ENCODE results near the gene FAM20A. TPM values are rescaled to one million over a fixed set of nuclear protein-coding genes. Genes with fewer than 3 reads are reported as not detected.

Gene FAM20A
- total and polyA plus RNA-seq, 2 of the 8 experiments (the other 6 are each of a cell fraction or from before 2014, with no cell fraction given) = 3.6 to 11.9 TPM

DNA sequence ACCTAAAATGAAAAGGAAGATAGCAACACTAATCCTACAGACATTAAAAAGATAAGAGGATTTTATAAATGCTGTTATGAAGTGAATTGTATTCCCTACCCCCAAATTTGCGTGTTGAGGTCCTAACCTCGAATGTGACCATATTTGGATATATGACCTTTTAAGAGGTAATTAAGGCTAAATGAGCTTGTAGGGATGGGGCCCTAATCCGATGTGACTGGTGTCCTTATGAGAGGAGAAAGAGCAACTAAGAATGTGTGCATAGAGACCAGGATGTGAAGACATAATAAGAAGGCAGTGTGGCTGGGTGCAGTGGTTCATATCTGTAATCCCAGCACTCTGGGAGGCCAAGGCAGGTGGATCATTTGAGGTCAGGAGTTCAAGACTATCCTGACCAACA, 48.2 kb upstream of the FAM20A start:
- H3K4me2 ChIP-seq (ENCODE audit: insufficient read depth in 1 of 2, low read depth in 2 of 2, low read length in 2 of 2) = no peak overlapping the region
- no peak overlapping the region for H3K27ac ChIP-seq (ENCODE audit: low read depth, low read length)
- H2BK120ac ChIP-seq (replicated peaks; ENCODE audit: low read depth, low read length) = no peak overlapping the region
- no peaks in the 10 kb centered on the region for H3K9me3 ChIP-seq (ENCODE audit: insufficient read depth in 2 of 2, low read depth in 1 of 2, low read length in 1 of 2)
- H3K9ac ChIP-seq (replicated peaks in 1 of 4; ENCODE audit: extremely low read depth in 1 of 4, low read depth in 3 of 4, low read length in 3 of 4) = no peak overlapping the region
- no peak overlapping the region for H2BK20ac ChIP-seq (ENCODE audit: low read length)
- no peak overlapping the region for H3K56ac ChIP-seq (replicated peaks; ENCODE audit: insufficient read length, low read depth, low read length)
- 90% methylated on average over 3 of the region's 3 CpGs; no CpG with 5 or more reads in 1 of the 2 experiments for WGBS, 2 experiments (ENCODE audit: extremely low coverage in 1 of 2, insufficient coverage in 1 of 2, insufficient read length in 1 of 2, insufficient replicate concordance in 2 of 2, low coverage in 1 of 2, low lambda C conversion rate in 2 of 2, missing lambda C conversion rate in 1 of 2)
- no peaks in the 10 kb centered on the region for H3K27me3 ChIP-seq (replicated peaks in 1 of 4; ENCODE audit: control insufficient read depth in 3 of 4, extremely low read depth in 1 of 4, insufficient read depth in 3 of 4, low read length in 3 of 4)
- no peak overlapping the region for H2AK5ac ChIP-seq (ENCODE audit: low read depth, low read length)
- no peak overlapping the region for H3K4ac ChIP-seq (replicated peaks; ENCODE audit: insufficient read length, low read depth, low read length)
- H4K8ac ChIP-seq (ENCODE audit: extremely low read depth, insufficient read depth, low read length) = no peak overlapping the region
- no peak overlapping the region for H2BK12ac ChIP-seq (ENCODE audit: low read depth, low read length)
- no peaks in the 10 kb centered on the region for H3K36me3 ChIP-seq (ENCODE audit: control insufficient read depth in 2 of 4, insufficient read depth in 4 of 4, low read length in 3 of 4)
- H3K79me1 ChIP-seq (ENCODE audit: low read depth, low read length) = no peaks in the 10 kb centered on the region
- no peak overlapping the region for H3K18ac ChIP-seq (ENCODE audit: extremely low read depth, low read length)
- H4K20me1 ChIP-seq (replicated peaks in 1 of 2; ENCODE audit: control insufficient read depth in 1 of 2, insufficient read depth in 2 of 2, low read length in 2 of 2) = no peaks in the 10 kb centered on the region
- no peak overlapping the region for H3K4me3 ChIP-seq (ENCODE audit: extremely low read depth in 1 of 4, insufficient read depth in 2 of 4, low read depth in 3 of 4, low read length in 4 of 4)
- no peak for FAIRE-seq
- no peak overlapping the region for H2BK15ac ChIP-seq (ENCODE audit: low read length)
- no peaks in the 10 kb centered on the region for H3K79me2 ChIP-seq (ENCODE audit: control insufficient read depth in 1 of 2, insufficient read depth in 2 of 2, low read length in 2 of 2)
- CTCF ChIA-PET (ENCODE audit: partially characterized antibody) = interaction anchor here (0.7 to 1.3 kb wide), 2 partner anchors 11 to 35 kb away, joined by 3 to 4 read pairs; no protein-coding TSS in a partner anchor
- POLR2A ChIA-PET (ENCODE audit: partially characterized antibody) = no interaction called here
- H2AFZ ChIP-seq (ENCODE audit: low read length) = no peak overlapping the region
- no peaks in the 10 kb centered on the region for H3K4me1 ChIP-seq (replicated peaks in 1 of 4; ENCODE audit: control insufficient read depth in 3 of 4, insufficient read depth in 4 of 4, low read length in 3 of 4)
- H3K14ac ChIP-seq (ENCODE audit: insufficient read length) = no peak overlapping the region
- H4K5ac ChIP-seq (ENCODE audit: insufficient read length, low read depth, low read length) = no peak overlapping the region
- H4K91ac ChIP-seq (replicated peaks; ENCODE audit: insufficient read length, low read length) = no peak overlapping the region
- no peak overlapping the region for H2BK5ac ChIP-seq (ENCODE audit: low read depth, low read length)
- DNase-seq (ENCODE audit: low read depth in 1 of 2, low spot score in 2 of 2) = no peak
- H3K23me2 ChIP-seq (ENCODE audit: low read depth, low read length) = no peaks in the 10 kb centered on the region
- no peak overlapping the region for H3K23ac ChIP-seq (ENCODE audit: insufficient read length)
- TF ChIP-seq TBP (IDR thresholded peaks at IDR 0.05; ENCODE audit: low read depth, low read length) (no peak), KDM1A (IDR thresholded peaks at IDR 0.05; ENCODE audit: borderline replicate concordance, low read length) (no peak), CHD1 (IDR thresholded peaks at IDR 0.05; ENCODE audit: low read depth, low read length) (no peak), POLR2A (IDR thresholded peaks at IDR 0.05; ENCODE audit: control extremely low read depth in 1 of 2, low read depth in 2 of 2, low read length in 2 of 2) (no peak), HDAC6 (IDR thresholded peaks at IDR 0.05; ENCODE audit: low read depth, low read length) (no peak), TAF1 (IDR thresholded peaks at IDR 0.05; ENCODE audit: low read depth, low read length) (no peak), TAF7 (optimal IDR thresholded peaks at IDR 0.05; ENCODE audit: borderline replicate concordance, low read depth, low read length) (no peak), TEAD4 (IDR thresholded peaks at IDR 0.05; ENCODE audit: low read depth, low read length) (no peak), SP2 (IDR thresholded peaks at IDR 0.05; ENCODE audit: low read length) (no peak), SRF (IDR thresholded peaks at IDR 0.05; ENCODE audit: low read depth, low read length) (no peak), BACH1 (IDR thresholded peaks at IDR 0.05; ENCODE audit: low read length) (no peak), SAP30 (IDR thresholded peaks at IDR 0.05; ENCODE audit: insufficient read depth, insufficient replicate concordance, low read length) (no peak), RFX5 (IDR thresholded peaks at IDR 0.05; ENCODE audit: borderline replicate concordance, low read depth, low read length) (no peak)
- TF ChIP-seq, protein P1, sequence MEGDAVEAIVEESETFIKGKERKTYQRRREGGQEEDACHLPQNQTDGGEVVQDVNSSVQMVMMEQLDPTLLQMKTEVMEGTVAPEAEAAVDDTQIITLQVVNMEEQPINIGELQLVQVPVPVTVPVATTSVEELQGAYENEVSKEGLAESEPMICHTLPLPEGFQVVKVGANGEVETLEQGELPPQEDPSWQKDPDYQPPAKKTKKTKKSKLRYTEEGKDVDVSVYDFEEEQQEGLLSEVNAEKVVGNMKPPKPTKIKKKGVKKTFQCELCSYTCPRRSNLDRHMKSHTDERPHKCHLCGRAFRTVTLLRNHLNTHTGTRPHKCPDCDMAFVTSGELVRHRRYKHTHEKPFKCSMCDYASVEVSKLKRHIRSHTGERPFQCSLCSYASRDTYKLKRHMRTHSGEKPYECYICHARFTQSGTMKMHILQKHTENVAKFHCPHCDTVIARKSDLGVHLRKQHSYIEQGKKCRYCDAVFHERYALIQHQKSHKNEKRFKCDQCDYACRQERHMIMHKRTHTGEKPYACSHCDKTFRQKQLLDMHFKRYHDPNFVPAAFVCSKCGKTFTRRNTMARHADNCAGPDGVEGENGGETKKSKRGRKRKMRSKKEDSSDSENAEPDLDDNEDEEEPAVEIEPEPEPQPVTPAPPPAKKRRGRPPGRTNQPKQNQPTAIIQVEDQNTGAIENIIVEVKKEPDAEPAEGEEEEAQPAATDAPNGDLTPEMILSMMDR (IDR thresholded peaks at IDR 0.05; ENCODE audit: control extremely low read depth in 1 of 3, insufficient read depth in 1 of 3, low read depth in 1 of 3, low read length in 3 of 3) = no peak
